Right atrium auricular region (tissue), 2 donors: ENCODE data around the gene PLXNB2. TPM values are rescaled to one million over a fixed set of nuclear protein-coding genes. Genes with fewer than 3 reads are reported as not detected.
"Not testable (repeated sequence)": the region's sequence is repeated elsewhere in the genome, so short reads cannot be mapped to it uniquely, and the experiment has no call there.

Experiments
- DNase-seq: peaks from one replicate; pipeline ENCODE4 v3.0.0-alpha.2; 2019; ENCODE audit warnings: low spot score
- H3K27ac ChIP-seq, 2 donors: fragments of 200-600 bp; sonication (generic); 1 replicate in 1 of 2; 2 replicates in 1 of 2; pipeline ENCODE4 v1.5.1; 2016 to 2019
- H3K27me3 ChIP-seq, 2 donors: fragments of 200-600 bp; sonication (generic); one replicate each; pipeline versions ENCODE4 v1.5.1 to v1.6.0; 2017 to 2019
- H3K36me3 ChIP-seq: fragments of 200-600 bp; sonication (generic); one replicate; pipeline ENCODE4 v1.5.1; 2016
- H3K4me1 ChIP-seq, 2 donors: fragments of 200-600 bp; sonication (generic); one replicate each; pipeline versions ENCODE4 v1.5.1 to v1.6.0; 2017 to 2019
- H3K4me3 ChIP-seq, 2 donors: fragments of 200-600 bp; sonication (generic); 1 replicate in 1 of 2; 2 replicates in 1 of 2; pipeline ENCODE4 v1.5.1; 2017 to 2019; ENCODE audit warnings: mild to moderate bottlenecking in 1 of 2, moderate library complexity in 1 of 2
- H3K9me3 ChIP-seq, 2 donors: fragments of 200-600 bp; sonication (generic); one replicate each; pipeline ENCODE4 v1.5.1; 2019
- total RNA-seq, 2 donors: library from RNA; depleted of rRNA; stranded (reverse); fragments of >200 nt; gene quantifications; one replicate each; pipeline ENCODE4 v1.1.0, GENCODE V29; 2016
- TF ChIP-seq, protein P1 (sequence below), 2 donors: fragments of 200-600 bp; sonication (generic); IDR thresholded peaks; one replicate each; pipeline ENCODE4 v1.5.1; 2019; ENCODE audit warnings: antibody characterized with exemption in 2 of 2

Gene PLXNB2
- total RNA-seq, 2 donors from 2014 or later: 60.3 to 92.8 TPM

DNA sequence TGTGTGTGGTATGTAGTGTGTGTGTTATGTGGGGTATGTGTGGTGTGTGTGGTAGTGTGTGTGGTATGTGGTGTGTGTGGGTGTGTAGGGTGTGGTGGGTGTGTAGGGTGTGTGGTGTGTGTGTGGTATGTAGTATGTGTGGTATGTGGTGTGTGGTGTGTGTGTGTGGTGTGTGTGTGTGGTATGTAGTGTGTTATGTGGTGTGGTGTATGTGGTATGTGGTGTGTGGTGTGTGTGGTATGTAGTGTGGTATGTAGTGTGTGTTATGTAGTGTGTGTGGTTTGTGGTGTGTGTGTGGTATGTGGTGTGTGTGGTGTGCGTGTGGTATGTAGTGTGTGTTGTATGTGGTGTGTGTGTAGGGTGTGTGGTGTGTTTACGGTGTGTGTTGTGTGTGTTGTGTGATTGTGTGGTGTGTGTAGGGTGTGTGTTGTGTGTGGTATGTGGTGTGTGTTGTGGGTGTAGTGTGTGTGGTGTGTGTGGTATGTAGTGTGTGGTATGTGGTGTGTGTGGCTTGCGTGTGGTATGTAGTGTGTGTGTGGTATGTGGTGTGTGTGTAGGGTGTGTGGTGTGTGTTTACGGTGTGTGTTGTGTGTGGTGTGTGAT, 31.5 kb upstream of the PLXNB2 start:
- Histone ChIP-seq H3K9me3 (no peaks in the 10 kb centered on the region), H3K36me3 (no peaks in the 10 kb centered on the region), H3K4me1 (peaks cover 0 to 12% of the 10 kb centered on the region in 2 donors), H3K4me3 (no peak overlapping the region), H3K27me3 (no peaks in the 10 kb centered on the region), H3K27ac (no peak overlapping the region)
- TF ChIP-seq, protein P1, sequence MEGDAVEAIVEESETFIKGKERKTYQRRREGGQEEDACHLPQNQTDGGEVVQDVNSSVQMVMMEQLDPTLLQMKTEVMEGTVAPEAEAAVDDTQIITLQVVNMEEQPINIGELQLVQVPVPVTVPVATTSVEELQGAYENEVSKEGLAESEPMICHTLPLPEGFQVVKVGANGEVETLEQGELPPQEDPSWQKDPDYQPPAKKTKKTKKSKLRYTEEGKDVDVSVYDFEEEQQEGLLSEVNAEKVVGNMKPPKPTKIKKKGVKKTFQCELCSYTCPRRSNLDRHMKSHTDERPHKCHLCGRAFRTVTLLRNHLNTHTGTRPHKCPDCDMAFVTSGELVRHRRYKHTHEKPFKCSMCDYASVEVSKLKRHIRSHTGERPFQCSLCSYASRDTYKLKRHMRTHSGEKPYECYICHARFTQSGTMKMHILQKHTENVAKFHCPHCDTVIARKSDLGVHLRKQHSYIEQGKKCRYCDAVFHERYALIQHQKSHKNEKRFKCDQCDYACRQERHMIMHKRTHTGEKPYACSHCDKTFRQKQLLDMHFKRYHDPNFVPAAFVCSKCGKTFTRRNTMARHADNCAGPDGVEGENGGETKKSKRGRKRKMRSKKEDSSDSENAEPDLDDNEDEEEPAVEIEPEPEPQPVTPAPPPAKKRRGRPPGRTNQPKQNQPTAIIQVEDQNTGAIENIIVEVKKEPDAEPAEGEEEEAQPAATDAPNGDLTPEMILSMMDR (IDR thresholded peaks at IDR 0.05): no peak
- DNase-seq: no peak

DNA sequence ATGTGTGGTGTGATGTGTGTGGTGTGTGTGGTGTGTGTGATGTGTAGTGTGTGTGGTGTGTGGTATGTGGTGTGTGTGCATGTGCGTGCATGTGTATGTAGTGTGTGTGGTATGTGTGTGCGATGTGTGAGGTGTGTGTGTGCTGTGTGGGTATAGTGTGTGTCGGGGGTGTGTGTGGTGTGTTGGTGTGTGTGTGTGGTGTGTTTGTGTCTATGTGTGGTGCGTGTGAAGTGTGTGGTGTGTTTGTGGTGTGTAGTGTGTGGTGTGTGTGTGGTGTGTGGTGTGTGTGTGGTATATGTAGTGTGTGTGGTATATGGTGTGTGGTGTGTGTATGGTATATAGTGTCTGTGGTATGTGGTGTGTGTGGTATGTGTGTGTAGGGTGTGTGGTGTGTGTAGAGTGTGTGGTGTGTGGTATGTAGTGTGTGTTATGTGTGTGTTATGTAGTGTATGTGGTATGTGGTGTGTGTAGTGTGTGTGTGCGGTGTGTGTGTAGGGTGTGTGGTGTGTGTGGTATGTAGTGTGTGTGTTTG, 30.7 kb upstream of the PLXNB2 start:
- Histone ChIP-seq H3K4me1 (peaks cover 0 to 12% of the 10 kb centered on the region in 2 donors), H3K9me3 (no peaks in the 10 kb centered on the region), H3K27me3 (no peaks in the 10 kb centered on the region), H3K4me3 (no peak overlapping the region), H3K27ac (no peak overlapping the region), H3K36me3 (no peaks in the 10 kb centered on the region)
- TF ChIP-seq, protein P1 (IDR thresholded peaks at IDR 0.05): no peak
- DNase-seq: no peak

DNA sequence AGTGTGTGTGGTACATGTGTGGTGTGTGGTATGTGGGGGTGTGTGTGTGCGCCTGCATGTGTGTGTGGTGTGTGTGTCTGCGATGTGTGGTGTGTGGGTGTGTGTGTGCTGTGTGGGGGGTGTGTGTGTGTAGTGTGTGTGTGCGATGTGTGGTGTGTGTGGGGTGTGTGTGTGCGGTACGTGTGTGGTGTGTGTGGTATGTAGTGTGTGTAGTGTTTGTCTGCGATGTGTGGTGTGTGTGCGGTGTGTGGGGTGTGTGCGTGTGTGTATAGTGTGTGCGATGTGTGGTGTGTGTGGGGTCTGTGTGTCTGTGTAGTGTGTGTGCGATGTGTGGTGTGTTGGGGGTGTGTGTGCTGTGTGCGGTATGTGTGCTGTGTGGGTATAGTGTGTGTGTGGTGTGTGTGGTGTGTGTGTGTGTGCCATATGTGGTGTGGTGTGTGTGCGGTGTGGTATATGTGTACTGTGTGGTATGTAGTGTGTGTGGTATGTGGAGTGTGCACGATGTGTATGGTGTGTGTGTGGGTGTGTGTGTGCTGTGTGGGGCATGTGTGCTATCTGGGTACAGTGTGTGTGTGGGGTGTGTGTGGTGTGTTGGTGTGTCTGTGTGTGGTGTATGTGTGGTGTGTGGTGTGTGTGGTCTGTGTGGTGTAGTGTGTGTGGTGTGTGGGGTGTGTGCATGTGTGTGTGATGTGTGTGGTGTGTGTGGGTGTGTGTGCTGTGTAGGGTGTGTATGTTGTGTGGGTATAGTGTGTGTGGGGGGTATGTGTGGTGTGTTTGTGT, 30.0 kb upstream of the PLXNB2 start:
- Histone ChIP-seq H3K9me3 (no peaks in the 10 kb centered on the region), H3K4me3 (no peak overlapping the region), H3K36me3 (no peaks in the 10 kb centered on the region), H3K27me3 (no peaks in the 10 kb centered on the region), H3K27ac (no peak overlapping the region), H3K4me1 (peaks cover 0 to 6% of the 10 kb centered on the region in 2 donors)
- TF ChIP-seq, protein P1 (IDR thresholded peaks at IDR 0.05): no peak
- DNase-seq: no peak

DNA sequence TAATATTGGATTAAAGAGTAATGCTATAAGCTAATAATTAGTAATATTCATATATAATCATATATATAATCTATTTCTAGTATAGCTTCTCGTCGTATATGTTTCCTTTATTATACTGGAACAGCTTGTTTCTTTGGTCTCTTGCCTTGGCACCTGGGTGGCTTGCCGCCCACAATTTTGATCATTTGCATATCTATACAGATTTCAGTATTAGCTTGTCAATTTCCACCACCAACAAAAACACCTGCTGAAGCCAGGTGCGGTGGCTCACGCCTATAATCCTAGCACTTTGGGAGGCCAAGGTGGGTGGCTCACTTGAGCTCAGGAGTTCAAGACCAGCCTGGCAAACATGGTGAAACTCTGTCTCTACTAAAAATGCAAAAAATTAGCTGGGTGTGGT, 27.0 kb upstream of the PLXNB2 start:
- H3K27me3 ChIP-seq, H3K27ac ChIP-seq, H3K4me3 ChIP-seq, H3K36me3 ChIP-seq, H3K4me1 ChIP-seq, H3K9me3 ChIP-seq, DNase-seq: not testable (repeated sequence)

DNA sequence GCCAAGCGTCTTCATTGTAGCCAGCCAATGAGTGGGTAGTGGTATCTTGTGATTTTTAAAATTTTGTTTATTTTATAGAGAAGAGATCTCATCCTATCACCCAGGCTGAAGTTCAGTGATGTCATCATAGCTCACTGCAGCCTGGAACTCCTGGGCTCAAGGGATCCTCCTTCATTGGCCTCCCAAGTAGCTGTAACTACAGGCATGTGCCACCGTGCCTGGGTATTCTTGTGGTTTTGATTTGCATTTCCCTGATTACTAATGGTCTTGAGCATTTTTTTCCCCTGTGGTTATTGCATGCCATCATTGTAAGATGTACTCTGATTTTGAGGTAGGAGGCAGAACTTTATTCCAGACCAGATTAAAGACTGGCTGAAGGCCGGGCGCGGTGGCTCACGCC, 21.8 kb upstream of the PLXNB2 start:
- Histone ChIP-seq H3K4me1 (peaks cover 0 to 20% of the 10 kb centered on the region in 2 donors), H3K9me3 (no peaks in the 10 kb centered on the region), H3K36me3 (no peaks in the 10 kb centered on the region), H3K4me3 (no peak overlapping the region), H3K27ac (no peak overlapping the region), H3K27me3 (no peaks in the 10 kb centered on the region)
- DNase-seq: no peak
- TF ChIP-seq, protein P1 (IDR thresholded peaks at IDR 0.05): no peak

DNA sequence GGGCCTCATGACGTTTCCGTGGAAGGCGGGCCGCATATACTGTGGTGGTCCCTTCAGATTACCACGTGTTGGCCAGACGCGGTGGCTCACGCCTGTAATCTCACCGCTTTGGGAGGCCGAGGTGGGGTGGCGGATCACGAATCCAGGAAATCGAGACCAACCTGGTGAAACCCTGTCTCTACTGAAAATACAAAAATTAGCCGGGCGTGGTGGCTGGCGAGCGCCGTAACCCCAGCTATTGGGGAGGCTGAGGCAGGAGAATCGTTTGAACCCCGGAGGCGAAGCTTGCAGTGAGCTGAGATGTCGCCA, 20.2 kb upstream of the PLXNB2 start:
- Histone ChIP-seq H3K36me3 (no peaks in the 10 kb centered on the region), H3K4me3 (peak overlapping the region; percentile 69), H3K9me3 (no peaks in the 10 kb centered on the region), H3K4me1 (peaks cover 0 to 20% of the 10 kb centered on the region in 2 donors), H3K27me3 (no peaks in the 10 kb centered on the region), H3K27ac (peak overlapping the region; percentile 90 to 91)
- DNase-seq: no peak
- TF ChIP-seq, protein P1 (IDR thresholded peaks at IDR 0.05): no peak
